Prostate gland (tissue), 2 donors: ENCODE results near the gene MAMDC2. TPM values are rescaled to one million over a fixed set of nuclear protein-coding genes. Genes with fewer than 3 reads are reported as not detected.

Source experiments
- DNase-seq: peaks from one replicate; pipeline ENCODE4 v3.0.0-alpha.2; 2019; ENCODE audit warnings: low spot score
- H3K27ac ChIP-seq, 2 donors: fragments of 200-600 bp; sonication (generic); 2 replicates each; pipeline ENCODE4 v1.5.1; 2017 to 2019
- H3K27me3 ChIP-seq: fragments of 200-600 bp; sonication (generic); replicated peaks from 2 replicates; pipeline ENCODE4 v1.5.1; 2019; ENCODE audit not compliant: insufficient read depth
- H3K36me3 ChIP-seq, 2 donors: fragments of 200-600 bp; sonication (generic); 1 replicate in 1 of 2; 2 replicates in 1 of 2; pipeline versions ENCODE4 v1.5.1 to v1.8.1; 2017 to 2019
- H3K4me1 ChIP-seq: fragments of 200-600 bp; sonication (generic); replicated peaks from 2 replicates; pipeline ENCODE4 v1.5.1; 2019
- H3K4me3 ChIP-seq, 2 donors: fragments of 200-600 bp; sonication (generic); 2 replicates each; pipeline ENCODE4 v1.5.1; 2017 to 2019
- H3K9me3 ChIP-seq: fragments of 200-600 bp; sonication (generic); 2 replicates; pipeline ENCODE4 v1.5.1; 2017
- POLR2A ChIP-seq: fragments of 450-650 bp; IDR thresholded peaks from one replicate; pipeline ENCODE4 v1.6.1; 2016; ENCODE audit warnings: antibody characterized with exemption, mild to moderate bottlenecking
- POLR2AphosphoS5 ChIP-seq: sonication (generic); formaldehyde crosslinking; IDR thresholded peaks from one replicate; pipeline ENCODE4 v1.6.1; 2017; ENCODE audit warnings: antibody characterized with exemption
- WGBS: methylation state at CpG from one replicate; pipeline ENCODE4 v1.1.5; 2018; 5-methylcytosine and 5-hydroxymethylcytosine counted together
- intact Hi-C: fragments of 100-400 bp; cut with DNase I; formaldehyde crosslinking; loops from one replicate; pipeline ENCODE4 v1.14.2; 2022
- total RNA-seq, 2 donors: library from RNA; depleted of rRNA; stranded (reverse); fragments of >200 nt; gene quantifications; one replicate each; pipeline ENCODE4 v1.1.0, GENCODE V29; 2016
- TF ChIP-seq, protein P1 (sequence below), 4 experiments: fragments of 200-600 bp in 2 of 4; fragments of 450-650 bp in 2 of 4; sonication (generic) in 2 of 4; IDR thresholded peaks; 1 replicate in 3 of 4; 2 replicates in 1 of 4; pipeline ENCODE4 v1.5.1; 2016 to 2019; ENCODE audit warnings: antibody characterized with exemption in 4 of 4, mild to moderate bottlenecking in 2 of 4, moderate library complexity in 2 of 4

Gene MAMDC2
- total RNA-seq, 2 donors from 2014 or later, result 4.2 to 33.8 TPM

DNA sequence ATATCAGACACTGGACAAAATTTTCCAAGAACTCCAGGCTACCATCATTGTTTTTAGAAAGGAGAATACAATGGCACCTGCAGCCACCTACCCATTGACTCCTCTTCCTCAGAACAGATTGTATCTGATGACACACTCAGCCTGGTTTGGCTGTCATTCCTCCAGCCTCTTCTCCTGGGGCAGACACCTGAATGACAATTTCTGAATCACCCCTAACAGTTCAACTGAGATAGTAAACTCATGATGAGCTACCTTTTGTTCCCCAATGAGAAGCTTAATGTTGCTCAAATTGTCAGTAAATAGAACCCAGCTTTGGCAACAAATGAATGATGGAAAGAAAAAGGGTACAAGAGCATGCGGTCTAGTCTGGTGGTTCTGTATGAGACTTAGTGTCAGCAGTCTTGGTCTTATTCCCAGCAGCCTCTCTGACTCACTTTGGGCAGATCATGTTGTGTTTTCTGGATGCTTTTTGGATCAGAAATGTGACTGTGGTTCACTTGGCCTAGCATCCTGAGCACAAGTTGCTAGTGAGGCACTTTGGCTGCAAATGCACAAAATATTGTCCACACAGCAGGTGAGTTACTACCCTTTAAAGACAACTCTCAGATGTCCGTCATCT is 78.3 kb downstream of the MAMDC2 start:
- WGBS, result 50% methylated on average over 2 of the region's 2 CpGs
- H3K4me3 ChIP-seq, result no peak overlapping the region
- no peak for DNase-seq
- TF ChIP-seq POLR2AphosphoS5 (no peak), POLR2A (no peak)
- TF ChIP-seq, protein P1, sequence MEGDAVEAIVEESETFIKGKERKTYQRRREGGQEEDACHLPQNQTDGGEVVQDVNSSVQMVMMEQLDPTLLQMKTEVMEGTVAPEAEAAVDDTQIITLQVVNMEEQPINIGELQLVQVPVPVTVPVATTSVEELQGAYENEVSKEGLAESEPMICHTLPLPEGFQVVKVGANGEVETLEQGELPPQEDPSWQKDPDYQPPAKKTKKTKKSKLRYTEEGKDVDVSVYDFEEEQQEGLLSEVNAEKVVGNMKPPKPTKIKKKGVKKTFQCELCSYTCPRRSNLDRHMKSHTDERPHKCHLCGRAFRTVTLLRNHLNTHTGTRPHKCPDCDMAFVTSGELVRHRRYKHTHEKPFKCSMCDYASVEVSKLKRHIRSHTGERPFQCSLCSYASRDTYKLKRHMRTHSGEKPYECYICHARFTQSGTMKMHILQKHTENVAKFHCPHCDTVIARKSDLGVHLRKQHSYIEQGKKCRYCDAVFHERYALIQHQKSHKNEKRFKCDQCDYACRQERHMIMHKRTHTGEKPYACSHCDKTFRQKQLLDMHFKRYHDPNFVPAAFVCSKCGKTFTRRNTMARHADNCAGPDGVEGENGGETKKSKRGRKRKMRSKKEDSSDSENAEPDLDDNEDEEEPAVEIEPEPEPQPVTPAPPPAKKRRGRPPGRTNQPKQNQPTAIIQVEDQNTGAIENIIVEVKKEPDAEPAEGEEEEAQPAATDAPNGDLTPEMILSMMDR (IDR thresholded peaks at IDR 0.05), result no peak
- no peaks in the 10 kb centered on the region for H3K27me3 ChIP-seq
- no peaks in the 10 kb centered on the region for H3K4me1 ChIP-seq
- H3K36me3 ChIP-seq, result no peaks in the 10 kb centered on the region
- intact Hi-C loops, result loop anchor here (5.0 kb wide), 1 partner anchor 480 kb away; no protein-coding TSS in a partner anchor
- no peak overlapping the region for H3K27ac ChIP-seq
- no peaks in the 10 kb centered on the region for H3K9me3 ChIP-seq

DNA sequence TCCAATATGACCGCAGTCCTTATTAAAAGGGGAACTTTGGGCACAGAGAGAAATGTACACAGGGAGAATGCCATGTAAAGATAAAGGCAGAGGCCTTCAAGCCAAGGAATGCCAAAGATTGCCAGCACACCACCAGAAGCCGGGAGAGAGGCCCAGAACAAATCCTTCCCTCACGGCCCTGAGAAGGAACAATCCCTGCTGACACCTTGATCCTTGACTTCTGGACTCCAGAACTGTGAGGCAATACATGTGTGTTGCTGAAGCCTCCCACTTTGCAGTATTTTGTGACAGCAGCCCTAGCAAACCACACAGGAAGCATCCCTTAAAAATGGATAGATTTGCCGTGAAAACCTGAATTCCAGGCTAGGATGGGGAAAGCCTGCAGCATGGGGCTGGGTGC is 80.0 kb downstream of the MAMDC2 start:
- DNase-seq, result no peak
- intact Hi-C loops, result loop anchor here (5.0 kb wide), 1 partner anchor 479 kb away; no protein-coding TSS in a partner anchor
- Histone ChIP-seq H3K4me3 (no peak overlapping the region), H3K27ac (no peak overlapping the region), H3K9me3 (no peaks in the 10 kb centered on the region), H3K4me1 (no peaks in the 10 kb centered on the region), H3K27me3 (no peaks in the 10 kb centered on the region), H3K36me3 (no peaks in the 10 kb centered on the region)
- WGBS, result 75% methylated on average over 4 of the region's 4 CpGs
- TF ChIP-seq, protein P1 (IDR thresholded peaks at IDR 0.05), result no peak
- no peak for TF ChIP-seq POLR2AphosphoS5
- no peak for TF ChIP-seq POLR2A

DNA sequence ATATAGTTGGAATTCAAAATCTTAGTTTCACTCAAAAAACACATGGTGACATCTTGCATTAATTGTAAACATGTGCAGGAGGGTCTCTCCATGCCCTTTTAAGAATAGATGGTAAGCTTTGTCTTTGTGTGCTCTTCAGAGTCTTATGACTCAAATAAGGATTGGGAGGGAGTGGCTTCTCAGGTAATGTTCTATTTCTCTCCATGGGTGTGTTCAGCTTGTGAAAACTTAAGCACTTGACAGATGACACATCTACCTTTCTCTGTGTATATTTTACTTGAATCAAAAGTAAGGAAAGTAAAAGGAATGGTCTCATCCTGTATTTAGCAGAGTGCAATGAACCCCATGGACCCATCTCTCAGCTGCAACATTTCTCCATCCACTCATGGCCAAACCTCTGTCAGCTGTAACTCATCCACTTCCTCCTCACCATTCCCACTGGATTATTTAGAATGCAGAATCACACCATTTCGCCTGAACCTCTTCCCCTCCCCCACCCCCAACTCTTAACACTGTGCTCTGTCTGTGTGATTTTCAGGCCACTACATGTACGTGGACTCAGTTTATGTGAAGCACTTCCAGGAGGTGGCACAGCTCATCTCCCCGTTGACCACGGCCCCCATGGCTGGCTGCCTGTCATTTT is 82.1 kb downstream of the MAMDC2 start:
- TF ChIP-seq POLR2A (no peak), POLR2AphosphoS5 (no peak)
- TF ChIP-seq, protein P1 (IDR thresholded peaks at IDR 0.05), result no peak
- H3K4me3 ChIP-seq, result no peak overlapping the region
- DNase-seq, result no peak
- 64% methylated on average over 4 of the region's 4 CpGs for WGBS
- no peaks in the 10 kb centered on the region for H3K36me3 ChIP-seq
- intact Hi-C loops, result no loop called here
- no peaks in the 10 kb centered on the region for H3K4me1 ChIP-seq
- no peak overlapping the region for H3K27ac ChIP-seq
- no peaks in the 10 kb centered on the region for H3K9me3 ChIP-seq
- no peaks in the 10 kb centered on the region for H3K27me3 ChIP-seq

DNA sequence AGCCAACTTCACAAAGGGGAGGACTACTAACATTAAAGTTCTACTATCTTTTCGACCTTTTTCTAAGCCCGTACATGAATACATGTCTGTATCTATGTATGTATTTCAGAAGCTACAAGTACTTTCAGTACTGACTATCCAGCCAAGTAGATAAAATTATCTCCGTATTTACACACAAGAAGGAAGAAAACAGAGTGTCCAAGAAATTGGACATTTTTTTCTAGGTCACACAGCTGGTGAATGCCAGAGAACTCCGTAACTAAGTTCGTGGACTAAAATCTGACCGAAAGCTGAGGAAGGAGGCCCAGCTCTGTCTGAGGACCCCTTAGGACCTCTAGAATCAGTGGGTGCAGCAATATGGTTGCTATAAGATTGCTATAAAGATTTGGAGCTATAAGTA is 83.4 kb downstream of the MAMDC2 start:
- Histone ChIP-seq H3K27ac (no peak overlapping the region), H3K4me1 (no peaks in the 10 kb centered on the region), H3K4me3 (no peak overlapping the region), H3K9me3 (no peaks in the 10 kb centered on the region), H3K27me3 (no peaks in the 10 kb centered on the region), H3K36me3 (no peaks in the 10 kb centered on the region)
- TF ChIP-seq, protein P1 (IDR thresholded peaks at IDR 0.05), result no peak
- no peak for TF ChIP-seq POLR2AphosphoS5
- no peak for TF ChIP-seq POLR2A
- no peak for DNase-seq
- 74% methylated on average over 6 of the region's 6 CpGs for WGBS
- intact Hi-C loops, result no loop called here
